ENCODE data around the gene DMC1.
"Not testable (repeated sequence)": the region's sequence is repeated elsewhere in the genome, so short reads cannot be mapped to it uniquely, and the experiment has no call there.

DMC1 gene

DNA sequence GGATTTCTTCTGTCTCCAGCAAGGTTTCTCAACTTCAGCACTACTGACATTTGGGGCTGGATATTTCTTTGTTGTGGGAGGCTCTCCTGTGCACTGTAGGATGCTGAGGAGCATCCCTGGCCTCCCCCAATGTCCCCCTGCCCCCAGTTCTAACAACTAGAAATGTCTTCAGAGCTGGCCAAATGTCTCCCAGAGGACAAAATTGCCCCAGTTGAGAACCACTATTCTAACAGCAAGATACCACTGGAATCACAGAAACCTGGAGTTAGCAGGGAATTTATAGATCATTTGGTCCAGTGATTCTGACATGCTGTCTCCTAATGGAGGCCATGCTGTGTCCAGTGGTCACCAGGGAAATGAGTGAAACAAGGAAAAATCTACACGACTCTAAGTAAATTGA is 32.2 kb upstream of the DMC1 start:
- Histone ChIP-seq H3K27ac (ENCODE audit: low read length) (no peak overlapping the region), H3K4me3 (ENCODE audit: low read depth in 1 of 2, low read length in 2 of 2) (no peak overlapping the region), H3K27me3 (ENCODE audit: low read depth, low read length) (no peaks in the 10 kb centered on the region), H3K36me3 (ENCODE audit: control insufficient read depth in 1 of 2, insufficient read depth in 2 of 2, low read length in 2 of 2) (no peaks in the 10 kb centered on the region), H3K4me1 (ENCODE audit: control insufficient read depth in 1 of 2, insufficient read depth in 2 of 2, low read length in 2 of 2) (no peaks in the 10 kb centered on the region), H3K9me3 (ENCODE audit: control insufficient read depth in 1 of 2, low read length in 2 of 2) (no peaks in the 10 kb centered on the region)

DNA sequence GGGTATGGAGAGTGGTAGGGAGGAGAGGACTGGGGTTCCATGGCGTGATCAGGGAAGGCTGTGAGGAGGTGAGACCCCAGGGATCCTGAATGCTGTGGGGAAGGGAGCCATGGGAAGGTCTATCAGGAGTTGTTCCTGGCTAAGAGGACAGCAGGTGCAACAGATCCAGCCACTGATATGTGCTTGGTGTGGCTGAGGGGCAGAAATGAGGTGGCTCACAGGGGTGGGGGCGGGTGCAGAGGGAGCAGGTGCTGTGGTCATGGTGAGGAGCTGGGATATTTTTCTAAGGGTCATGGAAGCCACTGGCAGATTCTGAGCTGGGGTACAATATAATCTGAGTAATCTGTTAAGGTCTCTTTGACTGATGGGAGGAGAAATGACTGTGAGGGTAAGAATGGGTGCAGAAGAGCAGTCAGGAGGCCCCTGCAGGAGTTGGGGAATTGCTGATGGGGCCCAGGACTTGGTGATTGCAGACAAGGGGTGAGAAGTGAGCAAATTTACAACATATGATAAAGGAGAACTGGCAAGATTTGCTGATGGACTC is 31.3 kb upstream of the DMC1 start:
- Histone ChIP-seq H3K27me3 (ENCODE audit: low read depth, low read length) (no peaks in the 10 kb centered on the region), H3K4me1 (ENCODE audit: control insufficient read depth in 1 of 2, insufficient read depth in 2 of 2, low read length in 2 of 2) (no peaks in the 10 kb centered on the region), H3K36me3 (ENCODE audit: control insufficient read depth in 1 of 2, insufficient read depth in 2 of 2, low read length in 2 of 2) (no peaks in the 10 kb centered on the region), H3K27ac (ENCODE audit: low read length) (no peak overlapping the region), H3K4me3 (ENCODE audit: low read depth in 1 of 2, low read length in 2 of 2) (no peak overlapping the region), H3K9me3 (ENCODE audit: control insufficient read depth in 1 of 2, low read length in 2 of 2) (no peaks in the 10 kb centered on the region)

DNA sequence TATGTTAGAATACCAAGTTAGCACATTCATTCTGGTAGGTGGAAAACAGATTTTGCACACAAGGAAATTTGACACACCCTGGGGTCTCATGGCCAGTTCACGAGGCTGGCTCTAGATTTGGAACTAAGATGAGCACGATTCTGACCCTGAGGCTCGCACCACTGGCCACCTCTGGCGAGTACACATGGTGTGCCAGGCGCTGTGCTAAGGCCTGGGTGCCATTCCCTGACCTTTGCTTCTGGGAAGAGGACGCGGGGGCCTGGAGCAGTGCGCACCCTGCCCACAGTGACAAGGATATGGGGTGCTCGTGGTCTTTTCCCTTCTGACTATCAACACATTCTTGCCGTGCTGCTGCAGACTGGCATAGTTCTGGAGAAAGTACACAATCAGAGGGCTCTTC is 29.5 kb upstream of the DMC1 start:
- Histone ChIP-seq H3K4me3 (ENCODE audit: low read depth in 1 of 2, low read length in 2 of 2) (no peak overlapping the region), H3K27ac (ENCODE audit: low read length) (no peak overlapping the region), H3K4me1 (ENCODE audit: control insufficient read depth in 1 of 2, insufficient read depth in 2 of 2, low read length in 2 of 2) (no peaks in the 10 kb centered on the region), H3K36me3 (ENCODE audit: control insufficient read depth in 1 of 2, insufficient read depth in 2 of 2, low read length in 2 of 2) (no peaks in the 10 kb centered on the region), H3K9me3 (ENCODE audit: control insufficient read depth in 1 of 2, low read length in 2 of 2) (no peaks in the 10 kb centered on the region), H3K27me3 (ENCODE audit: low read depth, low read length) (no peaks in the 10 kb centered on the region)

GRCh38 chr22:38582923-38583322 is 12.9 kb upstream of the DMC1 start:
- not testable (repeated sequence) for H3K36me3 ChIP-seq (ENCODE audit: control insufficient read depth in 1 of 2, insufficient read depth in 2 of 2, low read length in 2 of 2); H3K4me1 ChIP-seq (ENCODE audit: control insufficient read depth in 1 of 2, insufficient read depth in 2 of 2, low read length in 2 of 2); H3K9me3 ChIP-seq (ENCODE audit: control insufficient read depth in 1 of 2, low read length in 2 of 2); H3K27me3 ChIP-seq (ENCODE audit: low read depth, low read length); H3K4me3 ChIP-seq (ENCODE audit: low read depth in 1 of 2, low read length in 2 of 2); H3K27ac ChIP-seq (ENCODE audit: low read length)

GRCh38 chr22:38578505-38578904 is 8.5 kb upstream of the DMC1 start:
- H3K4me3 ChIP-seq (ENCODE audit: low read depth in 1 of 2, low read length in 2 of 2): no peak overlapping the region
- no peak overlapping the region for H3K27ac ChIP-seq (ENCODE audit: low read length)
- no peaks in the 10 kb centered on the region for H3K4me1 ChIP-seq (ENCODE audit: control insufficient read depth in 1 of 2, insufficient read depth in 2 of 2, low read length in 2 of 2)
- no peaks in the 10 kb centered on the region for H3K36me3 ChIP-seq (ENCODE audit: control insufficient read depth in 1 of 2, insufficient read depth in 2 of 2, low read length in 2 of 2)
- H3K27me3 ChIP-seq (ENCODE audit: low read depth, low read length): no peaks in the 10 kb centered on the region
- no peaks in the 10 kb centered on the region for H3K9me3 ChIP-seq (ENCODE audit: control insufficient read depth in 1 of 2, low read length in 2 of 2)

DNA sequence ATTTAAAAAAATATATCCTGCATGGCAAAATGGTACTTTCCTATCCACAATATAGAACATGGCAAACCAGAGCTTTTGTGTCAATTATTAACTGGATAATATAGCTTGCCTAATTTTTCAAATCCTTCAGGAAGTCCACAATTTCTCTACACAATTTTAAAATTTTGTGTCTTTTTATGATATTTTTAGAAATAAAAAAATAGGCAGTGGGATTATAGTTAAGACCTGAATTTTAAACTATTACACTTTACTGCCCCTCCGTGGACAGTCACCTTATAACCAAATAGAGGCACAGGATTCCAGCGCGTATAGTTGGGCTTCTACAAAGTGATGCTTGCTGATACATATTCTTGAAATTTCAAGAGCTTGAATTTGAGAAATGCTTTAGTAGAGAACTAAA is 2.1 kb upstream of the DMC1 start:
- Histone ChIP-seq H3K9me3 (ENCODE audit: control insufficient read depth in 1 of 2, low read length in 2 of 2) (no peaks in the 10 kb centered on the region), H3K27me3 (ENCODE audit: low read depth, low read length) (peaks cover 4% of the 10 kb centered on the region), H3K27ac (ENCODE audit: low read length) (no peak overlapping the region), H3K4me3 (ENCODE audit: low read depth in 1 of 2, low read length in 2 of 2) (no peak overlapping the region), H3K36me3 (ENCODE audit: control insufficient read depth in 1 of 2, insufficient read depth in 2 of 2, low read length in 2 of 2) (no peaks in the 10 kb centered on the region), H3K4me1 (ENCODE audit: control insufficient read depth in 1 of 2, insufficient read depth in 2 of 2, low read length in 2 of 2) (peaks cover 0 to 7% of the 10 kb centered on the region in 2 donors)

GRCh38 chr22:38570779-38571364 is 889 bp upstream of the DMC1 start:
- no peaks in the 10 kb centered on the region for H3K36me3 ChIP-seq (ENCODE audit: control insufficient read depth in 1 of 2, insufficient read depth in 2 of 2, low read length in 2 of 2)
- H3K27ac ChIP-seq (ENCODE audit: low read length): peak overlapping the region; percentile 3
- peaks cover 0 to 7% of the 10 kb centered on the region in 2 donors for H3K4me1 ChIP-seq (ENCODE audit: control insufficient read depth in 1 of 2, insufficient read depth in 2 of 2, low read length in 2 of 2)
- H3K9me3 ChIP-seq (ENCODE audit: control insufficient read depth in 1 of 2, low read length in 2 of 2): no peaks in the 10 kb centered on the region
- H3K4me3 ChIP-seq (ENCODE audit: low read depth in 1 of 2, low read length in 2 of 2): peak overlapping the region; percentile 65 to 67
- H3K27me3 ChIP-seq (ENCODE audit: low read depth, low read length): peaks cover 4% of the 10 kb centered on the region

- no peaks in the 10 kb centered on the region for H3K9me3 ChIP-seq (ENCODE audit: control insufficient read depth in 1 of 2, low read length in 2 of 2)
- H3K27ac ChIP-seq (ENCODE audit: low read length): no peak overlapping the region
- peaks cover 4% of the 10 kb centered on the region for H3K27me3 ChIP-seq (ENCODE audit: low read depth, low read length)
- peaks cover 0 to 7% of the 10 kb centered on the region in 2 donors for H3K4me1 ChIP-seq (ENCODE audit: control insufficient read depth in 1 of 2, insufficient read depth in 2 of 2, low read length in 2 of 2)
- H3K4me3 ChIP-seq (ENCODE audit: low read depth in 1 of 2, low read length in 2 of 2): peak overlapping the region; percentile 61 to 65
- no peaks in the 10 kb centered on the region for H3K36me3 ChIP-seq (ENCODE audit: control insufficient read depth in 1 of 2, insufficient read depth in 2 of 2, low read length in 2 of 2)
Observed at GRCh38 chr22:38569181-38569971, 607 bp downstream of the DMC1 start.

- Histone ChIP-seq H3K4me3 (ENCODE audit: low read depth in 1 of 2, low read length in 2 of 2) (no peak overlapping the region), H3K4me1 (ENCODE audit: control insufficient read depth in 1 of 2, insufficient read depth in 2 of 2, low read length in 2 of 2) (peaks cover 0 to 7% of the 10 kb centered on the region in 2 donors), H3K27me3 (ENCODE audit: low read depth, low read length) (peaks cover 4% of the 10 kb centered on the region), H3K36me3 (ENCODE audit: control insufficient read depth in 1 of 2, insufficient read depth in 2 of 2, low read length in 2 of 2) (no peaks in the 10 kb centered on the region), H3K9me3 (ENCODE audit: control insufficient read depth in 1 of 2, low read length in 2 of 2) (no peaks in the 10 kb centered on the region), H3K27ac (ENCODE audit: low read length) (no peak overlapping the region)
Observed at GRCh38 chr22:38567531-38568285, 2.3 kb downstream of the DMC1 start.

DNA sequence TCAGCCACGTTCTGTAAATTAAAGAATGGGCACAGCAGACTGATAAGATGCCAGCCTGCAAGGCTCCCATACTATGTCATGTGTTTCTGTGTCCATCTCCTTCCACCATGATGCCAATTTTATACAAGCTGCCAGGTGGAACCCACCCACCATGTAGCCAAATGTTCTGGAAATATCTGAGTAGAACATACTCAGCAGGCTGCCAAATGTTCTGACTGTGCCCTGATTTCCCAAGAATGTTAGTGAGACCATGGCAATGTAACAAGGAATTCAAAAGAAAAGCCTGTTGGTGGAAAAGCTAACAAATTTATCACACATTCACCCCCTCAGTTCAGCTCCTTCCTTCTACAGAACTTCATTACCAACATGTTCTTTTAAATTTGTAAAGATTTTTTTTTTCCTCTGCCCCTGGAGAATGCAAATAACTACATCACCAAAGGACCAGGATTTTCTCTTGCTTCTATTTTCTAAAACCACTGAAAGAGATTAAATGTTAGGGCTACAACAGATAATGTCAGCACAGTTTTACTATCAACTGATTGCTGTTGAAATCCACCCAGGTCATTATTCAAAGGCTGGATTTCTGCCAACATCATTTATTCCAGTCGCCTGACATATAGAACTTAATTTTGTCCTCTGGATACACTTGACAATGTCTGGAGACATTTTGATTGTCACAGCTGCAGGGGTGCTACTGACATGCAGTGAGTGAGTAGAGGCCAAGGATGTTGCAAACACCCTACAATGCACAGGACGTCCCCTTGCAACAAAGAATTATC is 3.1 kb downstream of the DMC1 start:
- no peak overlapping the region for H3K4me3 ChIP-seq (ENCODE audit: low read depth in 1 of 2, low read length in 2 of 2)
- H3K4me1 ChIP-seq (ENCODE audit: control insufficient read depth in 1 of 2, insufficient read depth in 2 of 2, low read length in 2 of 2): peaks cover 0 to 7% of the 10 kb centered on the region in 2 donors
- H3K9me3 ChIP-seq (ENCODE audit: control insufficient read depth in 1 of 2, low read length in 2 of 2): no peaks in the 10 kb centered on the region
- no peak overlapping the region for H3K27ac ChIP-seq (ENCODE audit: low read length)
- H3K36me3 ChIP-seq (ENCODE audit: control insufficient read depth in 1 of 2, insufficient read depth in 2 of 2, low read length in 2 of 2): no peaks in the 10 kb centered on the region
- H3K27me3 ChIP-seq (ENCODE audit: low read depth, low read length): no peaks in the 10 kb centered on the region

DNA sequence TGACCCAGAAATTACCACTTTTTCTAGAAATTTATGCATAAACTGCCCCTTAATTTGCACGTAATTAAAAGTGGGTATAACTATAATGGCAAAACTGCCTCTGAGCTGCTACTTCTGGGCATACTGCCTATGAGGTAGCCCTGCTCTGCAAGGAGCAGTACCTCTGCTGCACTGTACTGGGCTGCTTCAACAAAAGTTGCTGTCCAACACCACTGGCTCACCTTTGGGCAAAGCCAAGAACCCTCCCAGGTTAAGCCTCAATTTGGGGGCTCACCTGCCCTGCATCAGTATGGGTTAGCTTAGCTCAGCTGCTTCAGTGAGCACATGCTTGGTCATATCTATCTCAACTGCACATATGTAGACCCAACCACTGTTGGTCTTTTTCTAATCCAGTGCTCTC is 4.5 kb downstream of the DMC1 start:
- no peaks in the 10 kb centered on the region for H3K36me3 ChIP-seq (ENCODE audit: control insufficient read depth in 1 of 2, insufficient read depth in 2 of 2, low read length in 2 of 2)
- H3K9me3 ChIP-seq (ENCODE audit: control insufficient read depth in 1 of 2, low read length in 2 of 2): no peaks in the 10 kb centered on the region
- no peak overlapping the region for H3K27ac ChIP-seq (ENCODE audit: low read length)
- no peaks in the 10 kb centered on the region for H3K4me1 ChIP-seq (ENCODE audit: control insufficient read depth in 1 of 2, insufficient read depth in 2 of 2, low read length in 2 of 2)
- H3K4me3 ChIP-seq (ENCODE audit: low read depth in 1 of 2, low read length in 2 of 2): no peak overlapping the region
- H3K27me3 ChIP-seq (ENCODE audit: low read depth, low read length): no peaks in the 10 kb centered on the region

Measured in muscle layer of duodenum (tissue), 2 donors.